GM19455 (cell line): ENCODE results near the gene PBX2.
"Not testable (repeated sequence)": the region's sequence is repeated elsewhere in the genome, so short reads cannot be mapped to it uniquely, and the experiment has no call there.

Experiments
- ATAC-seq: cut with Tn5 transposase; IDR thresholded peaks from one replicate; pipeline ENCODE4 v1.9.1; 2021; ENCODE audit not compliant: unreplicated experiment

PBX2 gene

DNA sequence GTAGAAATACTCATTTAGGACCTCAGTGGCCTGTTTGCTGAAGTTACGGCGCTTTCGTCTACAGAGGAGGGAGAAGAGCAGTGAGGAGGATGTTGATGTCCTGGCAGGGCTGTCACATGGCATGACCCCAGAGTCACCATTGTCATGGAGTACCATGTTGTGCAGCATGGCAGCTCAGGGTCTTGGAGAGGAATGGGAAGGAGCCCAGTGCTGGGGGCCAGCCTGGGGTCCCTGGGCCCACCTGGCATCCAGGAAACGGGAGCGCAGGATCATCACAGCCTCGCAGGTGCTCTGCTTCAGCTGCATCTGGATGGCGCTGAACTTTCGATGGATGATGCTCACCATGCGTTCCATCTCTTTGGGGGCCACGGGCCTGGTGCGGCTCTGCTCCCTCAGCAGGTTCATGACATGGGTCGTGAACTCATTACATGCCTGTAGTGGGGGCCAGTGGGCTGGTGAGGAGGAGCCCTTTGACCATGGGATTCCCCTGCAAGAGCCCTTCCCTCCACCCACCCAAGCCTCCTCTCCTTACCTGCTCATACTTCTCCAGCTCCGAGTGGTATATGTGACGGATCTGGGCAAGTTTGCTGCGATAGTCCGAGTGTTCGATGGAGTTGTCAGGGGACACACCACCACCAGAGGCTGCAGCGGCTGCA lies 2.1 kb downstream of the PBX2 start:
- not testable (repeated sequence) for ATAC-seq

DNA sequence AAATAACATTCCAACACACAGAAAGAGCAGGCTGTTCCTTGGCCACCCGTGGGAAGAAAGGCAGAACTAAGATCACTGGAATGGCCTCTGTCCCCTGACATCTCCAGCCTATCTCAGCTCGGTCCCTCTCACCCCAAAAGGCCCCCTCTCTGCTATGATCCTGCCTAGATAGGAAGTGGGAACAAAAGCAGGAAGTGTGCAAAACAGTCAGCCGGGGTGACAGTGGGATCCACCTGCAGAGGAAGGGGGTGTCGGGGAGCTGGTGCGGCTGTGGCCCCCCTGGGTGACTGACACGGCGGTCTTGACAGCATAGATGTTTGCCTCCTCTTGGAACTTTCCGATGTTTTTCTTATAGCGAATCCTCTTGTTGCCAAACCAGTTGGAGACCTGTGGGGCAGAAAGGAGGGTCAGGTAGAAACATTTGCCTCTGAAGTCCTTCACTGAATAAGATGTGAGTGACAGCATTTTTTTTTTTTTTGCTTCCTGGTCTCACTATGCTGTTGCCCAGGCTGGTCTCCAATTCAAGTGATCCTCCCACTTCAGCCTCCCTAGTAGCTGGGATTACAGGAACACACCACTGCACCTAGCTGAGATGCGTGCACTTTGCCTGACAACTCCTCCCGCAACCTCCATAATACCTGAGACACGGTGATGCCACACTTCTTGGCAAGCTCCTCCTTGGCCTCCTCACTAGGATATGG lies 2.8 kb downstream of the PBX2 start:
- ATAC-seq, result no peak

DNA sequence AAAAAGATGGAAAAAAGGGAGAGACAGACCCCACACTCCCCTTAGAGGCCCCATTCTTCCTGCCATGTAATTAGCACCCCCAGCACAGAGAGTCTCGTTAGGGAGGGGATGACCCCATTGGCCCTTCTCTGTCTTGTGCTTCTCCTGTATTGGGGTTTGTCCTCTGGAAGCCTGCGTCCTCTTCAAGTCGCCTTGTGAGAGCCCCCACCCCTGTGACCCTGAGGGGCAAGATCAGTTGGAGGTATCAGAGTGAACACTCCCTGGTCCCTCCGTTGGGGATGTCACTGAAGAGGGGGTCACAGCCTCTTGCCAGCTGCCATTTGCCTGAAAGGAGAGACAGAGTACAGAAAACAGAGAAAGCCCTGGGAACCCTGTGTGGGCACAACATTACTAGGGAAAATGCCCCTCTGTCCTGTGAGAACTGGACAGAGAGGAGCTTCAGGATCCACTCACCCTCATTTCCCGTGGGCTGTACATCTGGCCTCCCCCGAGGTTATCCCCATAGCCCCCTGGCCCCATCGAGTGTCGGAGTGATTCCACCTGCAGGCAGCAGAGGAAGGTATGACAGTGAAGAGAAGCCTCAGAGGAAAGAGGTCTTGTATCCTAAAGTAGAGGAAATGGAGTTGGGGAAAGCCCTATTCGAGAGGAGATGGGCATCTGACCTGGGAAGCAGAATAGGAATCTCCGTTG lies 3.7 kb downstream of the PBX2 start:
- not testable (repeated sequence) for ATAC-seq

DNA sequence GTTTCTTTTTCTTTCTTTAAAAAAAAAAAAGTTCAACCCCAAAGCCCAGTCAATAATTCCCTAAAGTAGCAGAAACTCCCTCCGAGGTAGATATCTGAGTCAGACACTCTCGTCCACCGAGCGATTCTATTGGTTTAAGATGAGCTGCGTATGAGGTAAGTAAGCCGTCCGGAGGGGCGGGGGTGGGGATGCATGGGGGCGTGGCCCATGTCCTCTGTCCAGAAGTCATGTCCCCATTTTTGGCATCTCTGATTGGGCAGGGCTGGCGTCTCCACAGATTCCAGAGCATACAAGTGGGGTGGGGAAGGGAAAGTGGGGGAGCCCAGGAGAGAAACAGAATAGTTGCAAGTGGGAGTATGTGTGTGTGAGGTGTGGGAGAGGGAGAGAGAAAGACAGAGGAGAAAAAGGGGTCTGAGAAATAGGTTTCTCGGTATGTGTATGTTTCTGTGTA lies 4.3 kb downstream of the PBX2 start:
- ATAC-seq, result not testable (repeated sequence)

DNA sequence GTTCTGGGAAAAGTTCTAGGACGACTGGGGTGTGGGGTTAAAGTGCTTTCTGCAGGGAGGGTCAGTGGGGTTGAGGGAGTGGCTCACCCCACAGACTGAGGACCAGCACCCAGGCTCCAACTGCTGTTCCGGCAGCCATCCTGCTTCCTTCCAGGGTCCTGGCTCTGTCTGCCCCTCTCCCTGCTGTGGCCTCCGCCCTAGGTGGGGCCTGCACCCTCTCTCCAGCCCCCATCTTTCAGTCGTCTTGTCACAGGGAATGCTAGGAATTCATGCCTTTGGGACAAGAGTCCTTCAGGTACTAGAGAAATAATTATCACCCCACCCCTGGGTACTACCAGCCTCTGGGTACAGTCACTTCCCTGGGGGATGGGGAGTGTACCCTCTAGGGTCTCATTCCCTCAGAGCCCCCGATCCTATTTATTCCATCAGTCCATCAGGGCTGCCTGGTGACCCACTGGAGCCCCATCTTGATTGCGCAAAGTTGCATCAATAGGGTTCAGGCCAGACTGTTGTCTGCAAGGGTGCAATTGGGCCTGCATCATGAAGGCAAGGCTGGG lies 5.8 kb downstream of the PBX2 start, which contains the start of gene AGER:
Gene AGER (minus strand): TSS at position 170 of the 557 bp plus-strand sequence. CDS start 31 bp downstream, at position 139.
- ATAC-seq, result no peak

DNA sequence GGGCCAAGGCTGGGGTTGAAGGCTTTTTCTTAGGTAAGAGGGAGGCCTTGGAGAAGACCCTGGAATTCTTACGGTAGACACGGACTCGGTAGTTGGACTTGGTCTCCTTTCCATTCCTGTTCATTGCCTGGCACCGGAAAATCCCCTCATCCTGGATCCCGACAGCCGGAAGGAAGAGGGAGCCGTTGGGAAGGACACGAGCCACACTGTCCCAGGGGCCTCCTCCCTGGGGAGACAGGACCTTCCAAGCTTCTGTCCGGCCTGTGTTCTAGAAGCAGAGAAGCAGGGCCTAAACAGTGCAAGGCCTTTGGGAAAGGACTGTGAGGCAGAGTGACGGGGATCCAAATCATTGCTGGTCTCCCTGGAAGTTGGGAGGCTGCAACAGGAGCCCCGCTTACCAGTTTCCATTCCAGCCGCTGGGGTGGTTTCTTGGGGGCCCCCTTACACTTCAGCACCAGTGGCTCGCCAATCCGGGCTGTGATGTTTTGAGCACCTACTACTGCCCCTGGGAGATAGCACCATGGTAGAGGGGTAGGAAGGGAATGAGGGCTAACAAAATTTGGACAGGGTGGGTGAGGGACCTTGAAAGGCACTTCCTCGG lies 6.4 kb downstream of the PBX2 start:
- ATAC-seq, result no peak

DNA sequence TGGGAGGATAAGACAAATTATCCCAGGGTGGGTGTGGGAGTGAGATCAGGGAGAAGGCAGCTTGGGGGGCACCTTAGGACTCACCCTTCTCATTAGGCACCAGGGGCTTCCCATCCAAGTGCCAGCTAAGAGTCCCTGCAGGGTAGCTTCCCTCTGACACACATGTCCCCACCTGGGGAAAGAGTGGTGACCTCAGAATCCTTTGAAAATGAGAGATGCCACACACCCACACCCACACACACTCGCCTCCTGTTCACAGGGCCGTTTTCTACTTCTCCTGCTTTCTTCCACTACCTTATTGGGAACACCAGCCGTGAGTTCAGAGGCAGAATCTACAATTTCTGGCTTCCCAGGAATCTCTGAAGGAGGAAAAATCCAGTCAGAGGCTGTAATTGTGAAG lies 7.0 kb downstream of the PBX2 start:
- no peak for ATAC-seq

DNA sequence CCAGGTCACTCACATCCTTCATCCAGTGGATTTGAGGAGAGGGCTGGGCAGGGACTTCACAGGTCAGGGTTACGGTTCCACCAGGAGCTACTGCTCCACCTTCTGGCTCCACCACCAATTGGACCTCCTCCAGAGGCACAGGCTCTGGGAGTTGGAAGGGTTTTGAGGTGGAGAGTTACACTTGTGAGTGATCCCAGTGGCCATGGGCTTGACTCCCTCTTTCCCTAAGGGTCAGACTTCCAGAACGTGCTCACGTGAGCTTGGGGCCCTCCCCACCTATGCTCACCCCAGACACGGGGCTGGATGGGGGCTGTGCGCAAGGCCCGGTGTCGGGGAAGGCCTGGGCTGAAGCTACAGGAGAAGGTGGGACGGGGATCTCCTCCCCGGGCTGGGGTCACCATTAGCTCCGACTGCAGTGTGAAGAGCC lies 7.4 kb downstream of the PBX2 start:
- no peak for ATAC-seq

DNA sequence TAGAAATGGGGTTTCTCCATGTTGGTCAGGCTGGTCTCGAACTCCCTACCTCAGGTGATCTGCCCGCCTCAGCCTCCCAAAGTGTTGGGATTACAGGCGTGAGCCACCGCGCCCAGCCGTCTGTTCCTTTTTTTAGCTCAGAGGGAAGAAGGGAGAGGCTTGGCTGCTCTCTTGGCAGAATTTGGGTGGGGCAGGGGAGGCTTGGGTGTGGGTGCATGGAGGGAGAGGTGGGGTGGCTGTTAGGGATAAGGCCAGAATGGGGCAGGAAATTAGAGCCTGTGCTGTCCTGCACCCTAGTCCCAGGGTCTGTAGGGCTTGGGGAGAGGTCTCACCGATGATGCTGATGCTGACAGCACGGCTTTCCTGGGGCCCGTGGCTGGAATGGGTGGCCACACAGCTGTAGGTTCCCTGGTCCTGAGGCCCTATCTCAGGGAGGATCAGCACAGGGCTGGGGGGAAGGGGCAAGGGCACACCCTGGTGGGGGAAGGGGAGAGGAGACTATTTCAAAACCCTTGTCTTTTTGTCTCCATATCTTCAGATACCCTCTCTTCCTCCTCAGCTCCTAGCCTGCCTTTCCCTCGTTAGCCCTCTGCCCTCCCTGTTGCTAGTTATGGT lies 8.0 kb downstream of the PBX2 start:
- no peak for ATAC-seq

DNA sequence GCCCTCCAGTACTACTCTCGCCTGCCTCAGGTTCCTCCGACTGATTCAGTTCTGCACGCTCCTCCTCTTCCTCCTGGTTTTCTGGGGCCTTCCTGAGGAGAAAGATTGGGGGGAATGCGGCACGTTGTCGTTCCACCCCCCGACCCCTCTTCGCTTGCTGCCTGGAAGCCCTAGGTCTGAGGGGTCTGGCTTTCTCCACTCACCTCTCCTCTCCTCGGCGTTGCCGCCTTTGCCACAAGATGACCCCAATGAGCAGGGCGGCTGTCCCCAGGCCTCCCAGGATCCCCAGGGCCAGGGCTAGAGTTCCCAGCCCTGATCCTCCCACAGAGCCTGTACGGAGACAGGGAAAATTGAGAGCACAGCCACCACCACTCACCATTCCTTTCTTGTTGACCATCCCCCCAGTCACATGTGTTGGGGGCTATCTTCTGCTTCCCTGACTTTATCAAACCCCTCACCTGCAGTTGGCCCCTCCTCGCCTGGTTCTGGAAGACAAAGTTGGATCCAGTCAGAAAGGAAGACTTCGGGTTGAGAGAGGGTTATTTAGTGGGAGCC lies 8.8 kb downstream of the PBX2 start:
- no peak for ATAC-seq

DNA sequence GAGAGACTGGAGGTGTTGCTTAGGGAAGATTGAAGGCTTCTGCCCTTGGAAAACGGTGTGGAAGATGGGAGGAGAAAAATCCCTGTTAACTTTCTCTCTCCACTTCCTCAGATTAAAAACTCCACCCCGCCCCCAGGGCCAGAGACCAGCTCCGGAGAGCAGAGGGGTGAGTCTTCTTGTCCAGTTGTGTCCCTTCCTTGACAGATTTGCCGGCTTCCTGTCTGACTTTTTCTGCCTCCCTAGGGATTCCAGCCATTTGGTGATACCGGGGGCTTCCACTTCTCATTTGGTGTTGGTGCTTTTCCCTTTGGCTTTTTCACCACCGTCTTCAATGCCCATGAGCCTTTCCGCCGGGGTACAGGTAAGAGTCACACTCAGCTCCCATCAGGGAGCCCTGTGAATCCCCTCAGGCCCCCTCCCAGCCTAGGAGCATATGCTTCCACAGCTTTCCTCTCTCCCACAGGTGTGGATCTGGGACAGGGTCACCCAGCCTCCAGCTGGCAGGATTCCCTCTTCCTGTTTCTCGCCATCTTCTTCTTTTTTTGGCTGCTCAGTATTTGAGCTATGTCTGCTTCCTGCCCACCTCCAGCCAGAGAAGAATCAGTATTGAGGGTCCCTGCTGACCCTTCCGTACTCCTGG lies 10.1 kb downstream of the PBX2 start:
- ATAC-seq, result no peak

DNA sequence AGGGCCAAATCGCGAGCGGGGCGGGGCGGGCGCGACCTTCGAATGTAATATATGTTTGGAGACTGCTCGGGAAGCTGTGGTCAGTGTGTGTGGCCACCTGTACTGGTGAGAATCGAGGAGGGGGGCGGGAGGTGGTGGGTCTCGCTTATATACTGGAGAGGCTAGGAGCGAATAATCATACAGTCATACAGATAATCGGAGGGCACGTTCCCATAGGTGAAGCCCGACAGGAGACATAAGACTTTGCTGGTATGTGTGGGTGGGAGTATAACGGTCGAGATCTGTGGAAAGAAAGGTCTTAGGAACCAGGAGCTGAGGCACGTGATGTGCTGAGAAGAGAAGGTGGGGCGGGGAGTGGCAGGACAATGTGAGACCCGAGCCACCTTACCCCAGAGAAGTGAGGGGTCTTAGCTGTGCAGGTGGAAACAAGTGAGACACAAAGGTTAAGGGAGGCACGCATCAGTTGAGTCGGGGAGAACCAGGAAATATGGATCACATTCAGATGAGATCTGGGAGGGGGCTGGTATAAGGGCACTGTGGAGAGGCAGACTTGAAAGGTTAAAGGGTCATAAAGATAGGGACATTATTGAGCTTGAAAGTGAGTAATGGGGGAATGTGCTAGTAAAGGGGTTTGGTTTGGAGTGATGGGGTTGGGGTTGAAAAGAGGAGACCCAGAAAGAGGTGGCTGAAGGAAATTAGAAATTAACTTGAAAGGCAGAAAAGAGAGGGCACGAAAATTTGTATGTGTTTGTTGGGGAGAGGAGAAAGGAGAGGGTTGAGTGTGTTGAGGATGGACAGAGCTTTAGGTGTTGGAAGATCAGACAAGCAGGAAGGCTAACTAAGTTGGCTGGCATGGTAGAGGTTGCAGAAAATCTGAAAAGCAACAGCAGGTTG lies 11.2 kb downstream of the PBX2 start:
- no peak for ATAC-seq

DNA sequence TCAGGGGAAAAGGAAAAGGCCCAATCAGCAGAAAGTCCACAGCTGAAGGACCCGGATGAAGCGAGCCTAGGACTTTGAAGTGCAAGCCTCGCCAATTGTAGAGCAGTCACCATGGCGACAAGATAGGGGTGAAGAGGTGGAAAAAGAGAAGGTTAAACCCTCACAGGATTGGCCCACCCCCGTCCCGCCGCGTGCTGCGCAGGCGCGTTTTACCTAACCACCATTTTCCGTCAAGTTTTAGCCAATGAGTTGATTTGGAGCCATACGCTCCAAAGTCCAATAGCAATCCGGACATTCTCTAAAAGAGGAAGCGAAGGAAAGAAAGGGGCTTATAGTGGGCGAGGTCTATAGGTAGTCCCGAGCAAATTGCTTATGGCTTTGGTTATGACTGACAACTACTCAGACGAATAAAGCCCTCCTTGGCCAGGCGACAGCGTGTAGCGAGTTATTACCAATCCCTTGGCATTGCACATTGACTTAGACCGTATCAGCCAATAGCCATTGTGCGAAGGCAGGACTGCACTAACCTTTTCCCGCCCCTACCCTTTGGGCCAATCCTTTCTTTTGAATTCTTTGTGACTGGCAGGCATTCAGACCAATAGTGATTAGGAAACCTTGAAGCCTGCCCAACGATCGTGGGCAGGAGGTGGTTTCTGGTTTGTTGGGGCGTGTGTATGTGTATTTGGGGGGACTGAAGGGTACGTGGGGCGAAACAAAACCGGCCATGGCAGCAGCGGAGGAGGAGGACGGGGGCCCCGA lies 12.0 kb downstream of the PBX2 start, which contains the start of gene RNF5:
Gene RNF5 (plus strand): TSS at position 618 of the 759 bp plus-strand sequence. CDS start 107 bp downstream, at position 725.
- ATAC-seq, result peak; percentile 82

DNA sequence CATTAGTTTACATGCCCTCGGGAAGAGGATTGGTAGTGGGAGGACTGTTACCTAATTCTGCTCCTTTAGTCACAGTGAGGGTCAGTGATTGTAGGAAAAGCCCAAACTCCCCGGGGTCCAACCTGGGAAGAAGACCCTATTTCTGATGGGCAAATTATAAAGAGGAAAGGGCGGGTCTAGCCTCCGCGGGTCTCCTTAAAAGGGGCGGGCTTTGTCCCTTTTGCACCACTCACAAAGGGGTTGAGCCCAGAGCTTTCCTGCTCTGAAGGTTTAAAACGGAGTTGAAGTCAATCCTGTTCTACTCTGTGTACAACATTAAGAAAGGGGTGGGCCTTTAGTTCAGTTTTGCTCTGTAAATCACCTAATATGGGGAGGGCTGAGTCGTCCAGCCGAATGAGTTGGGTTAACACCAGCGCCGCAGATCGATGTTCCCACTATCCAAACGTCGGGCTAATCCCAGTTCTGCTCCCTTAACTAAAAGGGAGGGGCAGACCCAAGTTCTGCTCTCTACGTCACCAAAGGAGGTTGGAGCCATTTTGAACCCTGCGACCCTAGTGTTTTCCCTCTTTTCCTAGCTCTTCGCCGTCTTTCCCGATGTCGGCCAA lies 12.7 kb downstream of the PBX2 start:
- no peak for ATAC-seq

DNA sequence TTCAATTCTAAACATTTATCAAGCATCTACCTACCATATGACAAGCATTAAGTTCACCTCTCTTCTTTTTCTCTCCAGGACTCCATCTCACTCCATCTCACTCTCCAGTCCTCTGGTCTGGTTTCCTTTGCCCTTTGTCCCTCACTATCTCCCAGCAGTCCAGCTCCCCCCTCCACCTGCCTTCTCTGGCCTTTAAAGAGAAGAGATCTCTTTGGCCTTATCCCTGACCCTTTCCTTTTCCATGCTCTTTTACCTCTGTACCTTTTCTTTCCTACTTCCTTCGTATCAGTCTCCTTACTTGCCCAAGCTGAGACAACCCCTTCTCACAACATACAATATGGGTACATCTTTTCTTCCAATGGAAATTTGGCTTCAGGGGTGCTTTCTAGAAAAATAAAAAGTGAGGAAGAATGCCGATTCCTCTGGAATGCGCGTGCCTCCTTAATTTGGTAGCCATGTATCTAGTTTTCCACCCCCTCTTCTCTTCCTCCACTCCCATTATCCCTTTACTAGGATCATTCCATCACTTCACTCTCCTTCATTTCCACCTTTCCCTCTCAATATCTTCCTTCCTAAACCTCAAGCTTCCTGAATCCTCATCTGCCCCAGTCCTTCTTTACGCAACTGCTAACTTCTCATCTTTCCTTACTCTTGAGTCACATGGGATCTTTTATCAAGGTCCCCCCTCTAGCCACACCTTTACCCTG lies 13.4 kb downstream of the PBX2 start:
- ATAC-seq, result no peak

DNA sequence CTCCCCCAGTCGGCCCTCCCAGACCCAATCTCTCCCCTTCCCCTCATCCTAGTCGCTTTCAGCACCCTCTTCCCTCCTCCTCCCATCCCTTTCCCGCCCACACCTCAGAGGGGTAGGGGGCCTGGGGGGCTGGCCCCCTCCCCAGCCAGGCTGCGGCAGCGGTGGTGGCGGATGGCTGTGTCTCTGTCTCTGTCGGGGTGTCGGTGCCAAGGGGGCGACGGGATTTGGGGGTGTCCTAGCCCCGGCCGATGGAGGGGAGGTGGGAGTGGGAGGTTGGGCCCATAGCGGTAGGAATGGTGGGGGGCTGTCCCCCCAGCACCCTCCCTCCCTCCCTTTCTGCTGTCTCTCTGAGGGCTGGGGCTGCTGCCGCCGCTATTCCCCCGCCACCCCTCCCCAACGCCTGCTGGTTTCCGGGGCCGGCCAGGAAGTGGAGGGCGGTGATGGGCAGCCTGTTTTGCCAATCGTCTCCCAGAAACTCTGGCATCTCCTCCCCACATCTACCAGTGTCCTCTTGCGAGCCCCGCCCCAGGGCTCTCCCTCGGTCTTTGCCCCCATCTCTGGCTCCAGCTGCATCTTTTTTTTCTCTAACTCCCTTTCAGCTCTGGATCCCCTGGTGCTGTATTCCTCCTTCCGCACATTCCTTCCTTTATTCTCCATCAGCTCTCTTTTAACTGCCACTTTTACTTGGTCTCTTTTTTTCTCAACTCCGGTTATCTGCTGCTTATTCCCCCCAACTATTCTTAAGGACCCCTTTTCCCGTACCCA lies 14.1 kb downstream of the PBX2 start, which contains the start of gene AGPAT1:
Gene AGPAT1 (minus strand): TSS at position 374 of the 765 bp plus-strand sequence. CDS start 4,588 bp downstream, outside the sequence.
- peak; percentile 45 for ATAC-seq
